ENCODE measurements around the gene MMP21. TPM values are rescaled to one million over a fixed set of nuclear protein-coding genes. Genes with fewer than 3 reads are reported as not detected.

Gene MMP21
- polyA plus RNA-seq, 2 of the 4 experiments (the other 2 are of a cell fraction): 0.04 TPM; not detected in 1

- H3K4me1 ChIP-seq: no peaks in the 10 kb centered on the region
- no peak overlapping the region for H3K4me2 ChIP-seq
- WGBS (ENCODE audit: missing lambda C conversion rate): 94% methylated on average over 24 of the region's 24 CpGs
- ATAC-seq: no peak
- TF ChIP-seq POLR2AphosphoS2 (conservative IDR thresholded peaks at IDR 0.05; ENCODE audit: low read length) (no peak), ZC3H11A (IDR thresholded peaks at IDR 0.05) (no peak), FOSL2 (IDR thresholded peaks at IDR 0.05) (no peak), FOSL2 (CRISPR knock-in tag; IDR thresholded peaks at IDR 0.05) (no peak)
- no peaks in the 10 kb centered on the region for H3K9me3 ChIP-seq
- no peak for FAIRE-seq
- DNase-seq (ENCODE audit: low read depth in 1 of 2, low spot score in 1 of 2): no peak
- CTCF ChIA-PET: interaction anchor here (0.6 to 0.9 kb wide), 3 partner anchors 12 to 788 kb away, joined by 3 to 4 read pairs (median 3); no protein-coding TSS in a partner anchor
- no peak overlapping the region for H3K27ac ChIP-seq
- POLR2A ChIA-PET: no interaction called here
- no peak overlapping the region for H3K4me3 ChIP-seq
Observed at GRCh38 chr10:125762692-125763648, 12.7 kb downstream of the MMP21 start.

- no peaks in the 10 kb centered on the region for H3K4me1 ChIP-seq
- ChIA-PET POLR2A (no interaction called here), CTCF (interaction anchor here (0.8 kb wide), 1 partner anchor 11 kb away, joined by 3 read pairs; no protein-coding TSS in a partner anchor)
- H3K27ac ChIP-seq: no peak overlapping the region
- H3K9me3 ChIP-seq: no peaks in the 10 kb centered on the region
- FAIRE-seq (no peak), ATAC-seq (no peak), DNase-seq (ENCODE audit: low read depth in 1 of 2, low spot score in 1 of 2) (no peak)
- no peak overlapping the region for H3K4me3 ChIP-seq
- WGBS (ENCODE audit: missing lambda C conversion rate): 88% methylated on average over 1 of the region's 1 CpG
- TF ChIP-seq TFCP2L1 (CRISPR knock-in tag; IDR thresholded peaks at IDR 0.05) (no peak), KDM5A (IDR thresholded peaks at IDR 0.05) (no peak), MYC (IDR thresholded peaks at IDR 0.05; ENCODE audit: borderline replicate concordance, low read length) (no peak), ZC3H11A (IDR thresholded peaks at IDR 0.05) (no peak), ZFP36 (IDR thresholded peaks at IDR 0.05; ENCODE audit: borderline replicate concordance, partially characterized antibody) (no peak), HOXA7 (CRISPR knock-in tag; IDR thresholded peaks at IDR 0.05) (no peak), EP300 (IDR thresholded peaks at IDR 0.05) (no peak), BHLHE40 (IDR thresholded peaks at IDR 0.05; ENCODE audit: low read depth, low read length) (no peak), ZNF302 (CRISPR knock-in tag; IDR thresholded peaks at IDR 0.05) (no peak), POLR2A (IDR thresholded peaks at IDR 0.05; ENCODE audit: low read length) (no peak), HEYL (CRISPR knock-in tag; IDR thresholded peaks at IDR 0.05) (no peak), HES2 (IDR thresholded peaks at IDR 0.05) (no peak), HOXB5 (CRISPR knock-in tag; IDR thresholded peaks at IDR 0.05) (no peak), USF2 (IDR thresholded peaks at IDR 0.05) (no peak)
- H3K4me2 ChIP-seq: no peak overlapping the region
Observed at GRCh38 chr10:125761961-125762360, 13.7 kb downstream of the MMP21 start.

GRCh38 chr10:125757742-125758141, 17.9 kb downstream of the MMP21 start:
- no peak overlapping the region for H3K4me3 ChIP-seq
- ChIA-PET CTCF (no interaction called here), POLR2A (no interaction called here)
- H3K4me1 ChIP-seq: no peaks in the 10 kb centered on the region
- no peak for TF ChIP-seq SMC3 (IDR thresholded peaks at IDR 0.05)
- no peak for ATAC-seq
- H3K4me2 ChIP-seq: no peak overlapping the region
- WGBS (ENCODE audit: missing lambda C conversion rate): 93% methylated on average over 4 of the region's 4 CpGs
- no peaks in the 10 kb centered on the region for H3K9me3 ChIP-seq
- DNase-seq (ENCODE audit: low read depth in 1 of 2, low spot score in 1 of 2): no peak
- no peak overlapping the region for H3K27ac ChIP-seq
- no peak for FAIRE-seq

- ChIA-PET POLR2A (no interaction called here), CTCF (interaction anchor here (1.4 kb wide), 1 partner anchor 20 kb away, joined by 3 read pairs; no protein-coding TSS in a partner anchor)
- no peak for FAIRE-seq
- TF ChIP-seq ATOH8 (CRISPR knock-in tag; IDR thresholded peaks at IDR 0.05; ENCODE audit: low read depth) (no peak), EP300 (IDR thresholded peaks at IDR 0.05) (no peak), SREBF2 (IDR thresholded peaks at IDR 0.05) (no peak), RNF2 (IDR thresholded peaks at IDR 0.05; ENCODE audit: borderline replicate concordance, low read depth) (no peak), MAFK (IDR thresholded peaks at IDR 0.05; ENCODE audit: partially characterized antibody) (no peak), RARB (CRISPR knock-in tag; IDR thresholded peaks at IDR 0.05) (no peak), BHLHE40 (IDR thresholded peaks at IDR 0.05; ENCODE audit: low read depth, low read length) (no peak), REST (IDR thresholded peaks at IDR 0.05) (no peak)
Observed at GRCh38 chr10:125756853-125757487, 18.7 kb downstream of the MMP21 start.

More at GRCh38 chr10:125756853-125757487, 18.7 kb downstream of the MMP21 start:
- H3K4me2 ChIP-seq: no peak overlapping the region
- no peak overlapping the region for H3K27ac ChIP-seq
- H3K9me3 ChIP-seq: no peaks in the 10 kb centered on the region
- no peak overlapping the region for H3K4me3 ChIP-seq
- DNase-seq (ENCODE audit: low read depth in 1 of 2, low spot score in 1 of 2) (no peak), ATAC-seq (no peak)
- H3K4me1 ChIP-seq: no peaks in the 10 kb centered on the region
- WGBS (ENCODE audit: missing lambda C conversion rate): 93% methylated on average over 5 of the region's 5 CpGs
